AG09309 (cell line): Measurements from ENCODE around the gene KRTAP21-2.

ENCODE experiments used
- DNase-seq: peaks from one replicate; pipeline ENCODE4 v3.0.0-alpha.2; 2010; ENCODE audit warnings: low read depth
- H3K4me3 ChIP-seq: 2 replicates; pipeline ENCODE4 v1.5.1; 2011; ENCODE audit warnings: mild to moderate bottlenecking, low read depth, low read length, moderate library complexity; ENCODE audit not compliant: control insufficient read depth
- TF ChIP-seq, protein P1 (sequence below): IDR thresholded peaks from 2 replicates; pipeline ENCODE4 v1.5.1; 2011; ENCODE audit warnings: mild to moderate bottlenecking, low read depth, low read length, inconsistent platforms; ENCODE audit not compliant: insufficient read depth, control insufficient read depth; ENCODE audit errors: missing control alignments

The KRTAP21-2 gene

DNA sequence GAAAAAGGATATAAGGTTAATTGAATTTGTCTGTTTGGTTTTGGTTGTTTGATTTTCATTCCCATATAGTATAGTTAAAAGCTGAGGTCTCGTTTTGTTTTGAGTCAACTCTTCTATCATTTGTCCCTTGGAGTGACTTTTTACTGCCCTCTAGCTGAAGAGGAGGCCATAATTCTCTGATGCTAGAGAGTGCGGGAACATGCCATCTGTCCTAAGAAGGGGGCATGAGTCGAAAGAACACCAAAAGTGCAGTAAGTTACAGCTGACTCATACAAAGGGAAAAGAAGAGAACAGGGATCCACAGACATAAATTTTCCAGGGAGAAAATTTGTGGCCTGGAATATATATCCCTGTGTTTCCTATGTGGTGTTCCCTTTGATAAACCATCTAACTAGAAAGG, 32.6 kb downstream of the KRTAP21-2 start:
- no peak overlapping the region for H3K4me3 ChIP-seq
- TF ChIP-seq, protein P1, sequence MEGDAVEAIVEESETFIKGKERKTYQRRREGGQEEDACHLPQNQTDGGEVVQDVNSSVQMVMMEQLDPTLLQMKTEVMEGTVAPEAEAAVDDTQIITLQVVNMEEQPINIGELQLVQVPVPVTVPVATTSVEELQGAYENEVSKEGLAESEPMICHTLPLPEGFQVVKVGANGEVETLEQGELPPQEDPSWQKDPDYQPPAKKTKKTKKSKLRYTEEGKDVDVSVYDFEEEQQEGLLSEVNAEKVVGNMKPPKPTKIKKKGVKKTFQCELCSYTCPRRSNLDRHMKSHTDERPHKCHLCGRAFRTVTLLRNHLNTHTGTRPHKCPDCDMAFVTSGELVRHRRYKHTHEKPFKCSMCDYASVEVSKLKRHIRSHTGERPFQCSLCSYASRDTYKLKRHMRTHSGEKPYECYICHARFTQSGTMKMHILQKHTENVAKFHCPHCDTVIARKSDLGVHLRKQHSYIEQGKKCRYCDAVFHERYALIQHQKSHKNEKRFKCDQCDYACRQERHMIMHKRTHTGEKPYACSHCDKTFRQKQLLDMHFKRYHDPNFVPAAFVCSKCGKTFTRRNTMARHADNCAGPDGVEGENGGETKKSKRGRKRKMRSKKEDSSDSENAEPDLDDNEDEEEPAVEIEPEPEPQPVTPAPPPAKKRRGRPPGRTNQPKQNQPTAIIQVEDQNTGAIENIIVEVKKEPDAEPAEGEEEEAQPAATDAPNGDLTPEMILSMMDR: no peak

DNA sequence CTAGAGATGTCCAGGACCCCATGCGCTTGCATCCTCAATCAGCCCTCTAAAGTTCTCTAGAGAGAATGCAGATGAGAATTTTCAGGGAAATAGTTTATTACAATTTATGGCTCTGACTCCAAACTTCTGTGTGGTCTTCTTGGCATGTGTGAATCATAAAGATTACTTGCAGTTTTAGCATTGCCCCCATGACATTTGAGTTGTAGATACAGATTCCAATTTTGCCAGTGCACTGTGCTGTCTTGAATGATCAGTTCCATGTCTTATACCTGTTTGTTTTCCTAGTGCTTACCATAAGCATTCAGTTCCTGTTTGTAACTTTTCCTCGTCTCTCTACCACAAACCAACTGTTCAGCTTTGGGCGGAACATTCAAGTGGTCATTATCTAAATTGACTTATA, 33.3 kb downstream of the KRTAP21-2 start:
- TF ChIP-seq, protein P1: no peak
- no peak overlapping the region for H3K4me3 ChIP-seq

More for the DNA sequence above, 32.6 kb downstream of the KRTAP21-2 start:
- DNase-seq: no peak

DNA sequence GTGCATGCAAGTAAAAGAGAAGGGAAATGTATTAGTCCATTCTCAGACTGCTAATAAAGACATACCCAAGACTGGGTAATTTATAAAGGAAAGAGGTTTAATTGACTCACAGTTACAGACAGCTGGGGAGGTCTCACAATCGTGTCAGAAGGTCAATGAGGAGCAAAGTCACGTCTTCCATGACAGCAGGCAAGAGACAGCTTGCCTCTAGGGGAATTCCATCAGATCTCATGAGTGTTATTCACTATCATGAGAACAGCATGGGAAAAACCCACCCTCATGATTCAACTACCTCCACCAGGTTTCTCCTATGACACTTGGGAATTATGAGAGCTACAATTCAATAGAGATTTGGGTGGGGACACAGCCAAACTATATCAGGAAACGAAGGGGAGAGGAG, 36.6 kb downstream of the KRTAP21-2 start:
- DNase-seq: no peak
- TF ChIP-seq, protein P1: no peak
- no peak overlapping the region for H3K4me3 ChIP-seq

More for the DNA sequence above, 33.3 kb downstream of the KRTAP21-2 start:
- no peak for DNase-seq

DNA sequence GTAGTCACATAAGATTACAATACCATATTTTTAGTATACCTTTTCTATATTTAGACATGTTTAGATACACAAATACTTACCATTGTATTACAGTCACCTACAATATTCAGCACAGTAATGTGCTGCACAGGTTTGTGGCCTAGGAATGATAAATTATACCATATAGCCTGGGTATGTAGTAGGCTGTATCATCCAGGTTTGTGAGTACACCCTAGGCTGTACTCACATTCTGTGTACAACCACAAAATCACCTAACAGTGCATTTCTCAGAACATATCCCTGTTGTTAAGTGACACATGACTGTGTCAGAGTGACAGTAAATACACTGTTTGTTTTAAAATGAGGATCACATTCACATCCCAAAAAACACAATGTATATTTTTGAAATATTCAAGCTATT, 39.6 kb downstream of the KRTAP21-2 start:
- no peak for DNase-seq
- no peak overlapping the region for H3K4me3 ChIP-seq
- TF ChIP-seq, protein P1: no peak
